T1000 (cell line): ENCODE results near the gene EAF1.
"Not testable (repeated sequence)": the region's sequence is repeated elsewhere in the genome, so short reads cannot be mapped to it uniquely, and the experiment has no call there.

ENCODE experiments used
- DNase-seq: peaks from one replicate; lab custom pipeline; 2025; ENCODE audit warnings: mixed read lengths; lab: John Stamatoyannopoulos, UW

Gene EAF1

GRCh38 chr3:15452156-15452555 is 24.8 kb downstream of the EAF1 start:
- no peak for DNase-seq

GRCh38 chr3:15452961-15453360 is 25.6 kb downstream of the EAF1 start:
- no peak for DNase-seq

DNA sequence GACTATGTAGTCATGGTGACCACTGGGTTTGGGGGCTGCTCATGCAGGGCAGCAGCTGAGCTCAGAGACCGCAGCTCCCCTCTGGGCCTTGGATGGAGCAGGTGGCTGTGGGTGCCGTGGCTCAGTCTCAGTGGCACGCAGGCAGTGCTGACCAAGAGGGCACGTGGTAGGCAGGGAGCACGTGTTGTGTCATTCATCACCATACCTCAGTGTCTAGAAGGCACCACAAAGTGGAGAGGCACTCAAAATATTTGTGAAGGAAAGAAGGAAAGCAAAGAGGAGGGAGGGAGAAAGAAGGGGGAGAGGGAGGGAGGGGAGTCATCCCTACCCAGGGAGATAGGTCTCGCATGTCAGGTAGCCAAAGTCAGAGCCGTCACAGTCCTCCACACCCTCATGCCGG is 26.1 kb downstream of the EAF1 start:
- DNase-seq, result no peak

DNA sequence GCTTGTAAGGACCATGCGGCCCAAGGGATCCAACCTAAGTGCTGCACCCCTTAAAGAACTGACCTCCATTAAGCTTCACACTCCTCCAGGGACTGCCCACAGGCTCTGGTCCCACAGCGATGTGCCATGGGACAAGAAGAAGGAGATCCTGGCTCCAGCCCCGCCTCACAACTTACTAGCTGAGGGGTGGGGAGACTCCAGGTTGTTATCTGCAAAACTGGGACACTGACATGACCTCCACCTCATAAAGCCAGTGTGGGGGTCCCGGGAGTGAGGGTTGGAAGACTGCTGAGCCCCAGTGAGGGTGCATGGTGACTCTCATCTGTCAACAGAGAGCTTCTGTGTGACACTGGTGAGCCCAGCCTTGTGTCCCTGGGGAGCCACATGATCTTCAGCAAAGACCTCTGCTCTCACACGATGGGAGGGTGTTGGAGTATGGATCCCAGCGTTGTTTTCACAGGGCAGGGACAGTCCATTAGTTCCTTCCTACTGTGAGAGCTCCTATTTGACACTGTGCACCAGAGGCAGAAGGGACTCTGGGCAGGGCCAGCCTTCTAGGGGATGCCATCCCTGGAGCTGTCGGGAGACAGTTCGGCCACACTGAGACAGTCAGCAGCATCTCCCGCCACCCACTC is 26.7 kb downstream of the EAF1 start:
- DNase-seq, result no peak

- DNase-seq, result no peak
Observed at GRCh38 chr3:15454965-15455364, 27.6 kb downstream of the EAF1 start.

DNA sequence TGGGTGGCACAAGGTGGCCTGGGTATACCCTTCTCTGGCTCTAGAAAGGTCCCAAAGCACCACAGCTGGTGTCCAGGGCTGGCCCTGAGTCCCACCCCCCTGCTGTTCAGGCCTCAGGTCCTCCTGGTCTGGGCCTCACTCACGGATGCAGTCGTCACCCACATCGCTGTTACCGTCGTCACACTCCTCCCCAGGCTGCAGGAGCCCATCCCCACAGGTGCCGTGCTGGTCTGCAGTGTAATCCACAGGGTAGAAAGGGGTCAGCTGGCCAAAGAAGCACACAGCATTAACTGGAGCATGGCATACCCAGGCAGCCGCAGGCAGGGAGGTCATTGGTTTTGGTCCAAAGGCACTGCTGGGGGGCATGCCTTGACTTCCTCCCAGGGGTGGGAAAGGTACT is 28.4 kb downstream of the EAF1 start:
- no peak for DNase-seq

- DNase-seq, result no peak
Observed at GRCh38 chr3:15456321-15456720, 28.9 kb downstream of the EAF1 start.

DNA sequence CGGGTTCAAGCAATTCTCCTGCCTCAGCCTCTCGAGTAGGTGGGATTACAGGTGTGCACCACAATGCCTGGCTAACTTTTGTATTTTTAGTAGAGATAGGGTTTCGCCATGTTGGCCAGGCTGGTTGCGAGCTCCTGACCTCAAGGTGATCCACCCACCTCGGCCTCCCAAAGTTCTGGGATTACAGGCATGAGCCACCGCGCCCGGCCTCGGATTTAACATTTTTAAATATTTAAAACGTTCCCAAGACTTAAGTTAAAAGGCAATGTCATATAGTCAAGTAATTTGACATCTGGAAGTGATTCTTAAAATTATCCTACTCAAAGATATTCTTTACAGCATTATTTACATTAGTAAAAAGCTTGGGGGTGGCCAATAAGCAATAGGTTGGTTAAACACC is 29.5 kb downstream of the EAF1 start:
- DNase-seq, result not testable (repeated sequence)

GRCh38 chr3:15458212-15458780 is 30.9 kb downstream of the EAF1 start:
- DNase-seq, result no peak

DNA sequence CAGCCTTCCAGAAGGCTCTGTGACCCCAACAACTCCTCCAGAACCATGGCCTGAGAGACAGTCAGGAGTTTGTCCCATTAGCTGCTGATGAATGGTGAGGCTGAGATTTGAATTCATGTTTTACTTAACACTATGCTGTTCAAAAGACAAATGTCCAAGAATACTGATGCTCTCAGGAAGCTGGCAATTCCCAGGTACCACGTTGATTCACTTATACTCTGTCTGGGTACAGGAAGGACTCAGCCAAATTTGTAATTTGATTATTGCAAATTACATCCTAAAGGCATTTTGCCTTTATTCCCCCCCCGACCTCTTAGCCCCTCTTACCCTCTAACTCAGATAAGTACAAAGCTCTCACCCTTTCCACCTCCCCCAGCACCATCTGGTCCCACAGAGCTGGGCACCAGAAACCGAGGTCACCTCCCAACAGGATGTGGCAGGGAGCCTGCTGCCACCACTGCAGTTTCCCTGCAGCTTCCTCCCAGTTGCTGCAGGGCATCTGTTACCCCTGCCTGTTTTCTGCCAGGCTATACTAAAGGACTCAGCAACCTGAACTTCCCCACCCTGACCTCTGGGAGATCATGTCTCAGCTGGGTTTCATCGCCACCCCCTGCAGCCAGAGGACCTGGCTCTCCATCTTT is 33.6 kb downstream of the EAF1 start:
- no peak for DNase-seq

- DNase-seq, result no peak
Observed at GRCh38 chr3:15462451-15462850, 35.1 kb downstream of the EAF1 start.

GRCh38 chr3:15465876-15466585 is 38.6 kb downstream of the EAF1 start:
- DNase-seq, result no peak

DNA sequence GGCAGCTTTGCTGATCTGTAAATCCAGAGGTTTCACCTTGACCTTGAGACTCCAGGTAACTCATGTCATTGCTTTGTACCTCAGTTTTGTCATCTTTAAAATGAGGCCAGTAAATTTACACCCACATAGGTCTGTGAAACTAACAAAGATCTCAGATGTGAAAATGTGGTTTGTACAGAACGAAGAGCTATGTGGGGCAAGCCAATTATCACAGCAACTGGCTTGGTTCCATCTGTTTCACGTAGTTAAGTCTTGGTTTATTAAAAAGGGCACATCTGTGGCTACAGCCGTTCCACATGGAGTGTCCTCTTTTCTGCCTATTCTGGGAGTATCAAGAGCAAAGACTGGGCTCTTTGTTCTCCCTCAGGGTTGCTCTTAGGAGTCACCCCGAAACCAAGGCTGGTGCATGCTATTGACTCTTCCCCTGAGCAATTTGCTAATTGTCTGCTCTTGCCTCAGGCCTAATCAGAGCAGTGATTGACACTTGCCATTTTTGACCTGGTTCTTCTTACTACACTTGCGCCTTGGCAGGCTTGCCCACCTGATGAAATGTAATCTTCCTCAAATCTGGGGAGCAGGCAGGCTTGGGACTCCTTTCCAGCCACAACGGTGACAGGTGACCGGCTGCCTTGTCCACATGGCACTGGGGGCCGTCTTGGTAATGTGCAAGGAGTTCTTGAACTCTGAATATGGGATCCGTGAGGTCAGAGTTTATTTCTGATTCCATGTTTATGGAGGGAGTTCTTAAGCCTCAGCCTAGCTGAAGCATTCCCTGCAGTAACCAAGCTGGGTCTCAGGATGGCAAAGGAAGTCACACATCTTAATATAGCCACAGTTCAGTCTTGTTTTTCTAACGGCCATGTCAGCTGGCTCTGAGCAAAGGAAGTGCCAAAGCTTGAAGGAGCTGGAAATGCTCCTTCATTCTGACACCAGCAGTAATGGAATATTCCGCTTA is 40.1 kb downstream of the EAF1 start:
- DNase-seq, result no peak

- no peak for DNase-seq
Observed at GRCh38 chr3:15470261-15470660, 42.9 kb downstream of the EAF1 start.

DNA sequence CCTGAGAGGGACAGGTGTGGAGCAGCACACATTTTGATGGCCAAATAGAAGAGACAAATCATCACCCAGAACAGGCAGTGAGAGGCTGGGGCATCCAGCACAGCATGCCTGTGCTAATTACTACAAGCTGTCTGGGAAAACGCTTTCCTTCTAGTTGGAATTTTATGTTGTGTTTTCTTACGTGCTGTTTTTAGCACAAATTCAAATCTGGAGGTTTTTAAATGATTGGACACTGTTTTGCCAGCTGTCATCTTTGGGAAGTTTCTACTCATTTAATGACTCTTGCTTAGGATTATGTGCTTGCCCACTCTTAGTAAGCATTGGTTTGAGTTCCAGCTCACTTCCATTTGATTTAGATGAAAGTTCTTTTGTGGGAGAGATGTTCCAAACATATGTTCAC is 43.5 kb downstream of the EAF1 start:
- DNase-seq, result no peak

DNA sequence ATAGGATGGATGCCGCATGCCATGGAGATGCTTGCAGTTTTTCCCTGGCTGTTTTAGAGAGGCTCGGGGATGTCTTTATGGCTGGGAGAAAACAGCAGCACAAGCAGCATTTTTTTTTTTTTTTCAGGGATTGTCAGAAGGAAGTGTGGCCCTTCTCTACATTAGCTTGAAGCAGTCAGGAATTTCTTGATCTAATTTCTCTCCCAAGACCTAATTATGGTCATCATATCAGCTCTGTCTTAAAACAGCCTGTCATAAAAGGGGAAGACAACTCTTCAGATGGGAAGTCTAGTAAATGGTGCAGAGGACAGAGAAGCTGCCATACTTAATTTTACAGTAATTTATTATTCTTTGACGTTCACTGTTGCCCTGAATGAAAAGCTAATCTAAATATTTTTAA is 44.5 kb downstream of the EAF1 start:
- no peak for DNase-seq

- DNase-seq, result no peak
Observed at GRCh38 chr3:15475161-15475560, 47.8 kb downstream of the EAF1 start.

DNA sequence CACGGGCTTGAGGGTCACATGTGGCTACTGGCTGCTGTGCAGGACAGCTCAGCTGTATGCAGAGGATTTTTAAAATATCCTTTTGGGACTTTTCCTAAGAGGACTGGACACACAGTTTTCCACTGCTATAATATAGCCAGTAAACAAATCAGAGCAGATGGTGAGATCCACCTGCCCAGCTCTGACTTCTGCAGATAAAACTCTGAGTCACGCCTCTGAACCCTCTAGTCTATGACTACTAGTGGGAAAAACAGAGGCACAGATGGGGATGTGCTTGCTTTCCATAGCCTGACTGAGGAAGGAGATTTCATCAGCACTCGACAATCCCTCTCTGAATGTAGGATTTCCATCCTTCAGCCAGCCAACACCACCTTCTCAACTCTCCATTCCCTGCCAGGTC is 49.0 kb downstream of the EAF1 start:
- no peak for DNase-seq

GRCh38 chr3:15477951-15478639 is 50.7 kb downstream of the EAF1 start:
- DNase-seq, result no peak

DNA sequence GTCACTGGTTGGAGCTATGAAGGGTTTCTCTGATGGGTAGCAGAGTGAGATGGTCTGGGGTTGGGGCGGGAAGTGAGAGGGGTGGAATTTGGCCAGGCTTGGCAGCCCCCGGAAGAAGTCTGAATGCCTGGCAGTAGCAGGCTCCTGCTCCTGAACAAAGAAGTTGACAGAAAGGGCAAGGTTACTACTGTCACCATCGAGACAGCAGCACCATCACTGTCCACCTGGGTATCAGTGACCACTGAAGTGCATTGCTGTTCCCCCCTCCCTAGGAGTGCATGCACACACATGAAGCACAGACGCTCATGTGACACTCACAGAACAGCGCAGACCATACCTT is 51.2 kb downstream of the EAF1 start:
- DNase-seq, result no peak

- DNase-seq, result no peak
Observed at GRCh38 chr3:15479400-15480224, 52.2 kb downstream of the EAF1 start.
